NCI-H146 treated with DMSO at 0.1 percent for 48 hours (cell line): ENCODE data around the gene ZCCHC4.
"Not testable (repeated sequence)": the region's sequence is repeated elsewhere in the genome, so short reads cannot be mapped to it uniquely, and the experiment has no call there.

ENCODE experiments used
- DNase-seq: peaks from one replicate; lab custom pipeline; 2025; ENCODE audit not compliant: unreplicated experiment; lab: John Stamatoyannopoulos, UW

The ZCCHC4 gene

GRCh38 chr4:25320773-25321172 lies 8.2 kb downstream of the ZCCHC4 start:
- DNase-seq, result no peak

- DNase-seq, result no peak
Measured at GRCh38 chr4:25321703-25322102, 9.1 kb downstream of the ZCCHC4 start.

- DNase-seq, result not testable (repeated sequence)
Measured at GRCh38 chr4:25328463-25328862, 15.9 kb downstream of the ZCCHC4 start.

- no peak for DNase-seq
Measured at GRCh38 chr4:25330335-25330734, 17.8 kb downstream of the ZCCHC4 start.

- DNase-seq, result no peak
Measured at GRCh38 chr4:25330905-25331808, 18.6 kb downstream of the ZCCHC4 start.

GRCh38 chr4:25343671-25344070 lies 31.1 kb downstream of the ZCCHC4 start:
- no peak for DNase-seq

- no peak for DNase-seq
Measured at GRCh38 chr4:25345744-25346143, 33.2 kb downstream of the ZCCHC4 start.

- DNase-seq, result no peak
Measured at GRCh38 chr4:25346913-25347312, 34.3 kb downstream of the ZCCHC4 start.

- DNase-seq, result no peak
Measured at GRCh38 chr4:25347473-25347872, 34.9 kb downstream of the ZCCHC4 start.

- no peak for DNase-seq
Measured at GRCh38 chr4:25347971-25348370, 35.4 kb downstream of the ZCCHC4 start.

GRCh38 chr4:25350561-25350960 lies 38.0 kb downstream of the ZCCHC4 start:
- no peak for DNase-seq

GRCh38 chr4:25351777-25352416 lies 39.3 kb downstream of the ZCCHC4 start:
- DNase-seq, result no peak

GRCh38 chr4:25356068-25356467 lies 43.5 kb downstream of the ZCCHC4 start:
- DNase-seq, result no peak

GRCh38 chr4:25358515-25359275 lies 46.1 kb downstream of the ZCCHC4 start:
- no peak for DNase-seq

GRCh38 chr4:25361253-25361652 lies 48.7 kb downstream of the ZCCHC4 start:
- DNase-seq, result no peak

GRCh38 chr4:25367004-25367621 lies 54.5 kb downstream of the ZCCHC4 start:
- peak; percentile 17 for DNase-seq

- no peak for DNase-seq
Measured at GRCh38 chr4:25367877-25368276, 55.3 kb downstream of the ZCCHC4 start.

- no peak for DNase-seq
Measured at GRCh38 chr4:25368315-25368714, 55.7 kb downstream of the ZCCHC4 start.

- DNase-seq, result peak; percentile 74
Measured at GRCh38 chr4:25370242-25370641, 57.7 kb downstream of the ZCCHC4 start.

- DNase-seq, result not testable (repeated sequence)
Measured at GRCh38 chr4:25372549-25372948, 60.0 kb downstream of the ZCCHC4 start.
